ENCODE data around the gene CAMK2D.
"Not testable (repeated sequence)": the region's sequence is repeated elsewhere in the genome, so short reads cannot be mapped to it uniquely, and the experiment has no call there.

The CAMK2D gene

GRCh38 chr4:113732967-113733527 lies 28.5 kb downstream of the CAMK2D start:
- no peaks in the 10 kb centered on the region for H3K9me3 ChIP-seq (ENCODE audit: insufficient read depth, low read depth, low read length)
- peaks cover 6% of the 10 kb centered on the region; the same call in 1 of the 2 replicates for H3K4me1 ChIP-seq (ENCODE audit: insufficient read depth, low read length)
- H3K9ac ChIP-seq (ENCODE audit: low read depth, low read length): no peak overlapping the region
- H3K4me3 ChIP-seq (ENCODE audit: low read length): no peak overlapping the region
- H3K27ac ChIP-seq (ENCODE audit: low read depth, low read length): no peak overlapping the region
- no peaks in the 10 kb centered on the region for H3K27me3 ChIP-seq (ENCODE audit: insufficient read depth, low read length)
- no peaks in the 10 kb centered on the region for H3K36me3 ChIP-seq (ENCODE audit: insufficient read depth, low read length)
- WGBS: 93% methylated on average over 1 of the region's 1 CpG

GRCh38 chr4:113730467-113731216 lies 30.9 kb downstream of the CAMK2D start:
- Histone ChIP-seq H3K9ac (ENCODE audit: low read depth, low read length) (no peak overlapping the region), H3K27ac (ENCODE audit: low read depth, low read length) (no peak overlapping the region), H3K4me3 (ENCODE audit: low read length) (no peak overlapping the region), H3K36me3 (ENCODE audit: insufficient read depth, low read length) (no peaks in the 10 kb centered on the region), H3K27me3 (ENCODE audit: insufficient read depth, low read length) (no peaks in the 10 kb centered on the region), H3K4me1 (ENCODE audit: insufficient read depth, low read length) (no peaks in the 10 kb centered on the region), H3K9me3 (ENCODE audit: insufficient read depth, low read depth, low read length) (no peaks in the 10 kb centered on the region)
- 92% methylated on average over 2 of the region's 2 CpGs for WGBS

GRCh38 chr4:113727802-113728201 lies 33.7 kb downstream of the CAMK2D start:
- WGBS: 81% methylated on average over 1 of the region's 1 CpG
- H3K9ac ChIP-seq (ENCODE audit: low read depth, low read length): no peak overlapping the region

GRCh38 chr4:113725963-113726362 lies 35.6 kb downstream of the CAMK2D start:
- Histone ChIP-seq H3K9me3 (ENCODE audit: insufficient read depth, low read depth, low read length) (no peaks in the 10 kb centered on the region), H3K4me3 (ENCODE audit: low read length) (no peak overlapping the region), H3K36me3 (ENCODE audit: insufficient read depth, low read length) (no peaks in the 10 kb centered on the region), H3K4me1 (ENCODE audit: insufficient read depth, low read length) (no peaks in the 10 kb centered on the region), H3K27me3 (ENCODE audit: insufficient read depth, low read length) (no peaks in the 10 kb centered on the region), H3K9ac (ENCODE audit: low read depth, low read length) (no peak overlapping the region), H3K27ac (ENCODE audit: low read depth, low read length) (no peak overlapping the region)
- 78% methylated on average over 1 of the region's 1 CpG for WGBS

More at GRCh38 chr4:113727802-113728201, 33.7 kb downstream of the CAMK2D start:
- Histone ChIP-seq H3K27me3 (ENCODE audit: insufficient read depth, low read length) (no peaks in the 10 kb centered on the region), H3K36me3 (ENCODE audit: insufficient read depth, low read length) (no peaks in the 10 kb centered on the region), H3K4me1 (ENCODE audit: insufficient read depth, low read length) (no peaks in the 10 kb centered on the region), H3K27ac (ENCODE audit: low read depth, low read length) (no peak overlapping the region), H3K4me3 (ENCODE audit: low read length) (no peak overlapping the region), H3K9me3 (ENCODE audit: insufficient read depth, low read depth, low read length) (no peaks in the 10 kb centered on the region)

GRCh38 chr4:113718252-113718651 lies 43.3 kb downstream of the CAMK2D start:
- no peaks in the 10 kb centered on the region for H3K9me3 ChIP-seq (ENCODE audit: insufficient read depth, low read depth, low read length)
- WGBS: no CpG with 5 or more reads among the region's 1 CpG
- no peak overlapping the region for H3K4me3 ChIP-seq (ENCODE audit: low read length)
- no peak overlapping the region for H3K9ac ChIP-seq (ENCODE audit: low read depth, low read length)
- no peak overlapping the region for H3K27ac ChIP-seq (ENCODE audit: low read depth, low read length)
- H3K4me1 ChIP-seq (ENCODE audit: insufficient read depth, low read length): no peaks in the 10 kb centered on the region
- no peaks in the 10 kb centered on the region for H3K27me3 ChIP-seq (ENCODE audit: insufficient read depth, low read length)
- no peaks in the 10 kb centered on the region for H3K36me3 ChIP-seq (ENCODE audit: insufficient read depth, low read length)

- WGBS: 80% methylated on average over 1 of the region's 1 CpG
- no peaks in the 10 kb centered on the region for H3K27me3 ChIP-seq (ENCODE audit: insufficient read depth, low read length)
- no peaks in the 10 kb centered on the region for H3K36me3 ChIP-seq (ENCODE audit: insufficient read depth, low read length)
- no peak overlapping the region for H3K4me3 ChIP-seq (ENCODE audit: low read length)
- no peaks in the 10 kb centered on the region for H3K9me3 ChIP-seq (ENCODE audit: insufficient read depth, low read depth, low read length)
- no peak overlapping the region for H3K27ac ChIP-seq (ENCODE audit: low read depth, low read length)
- no peaks in the 10 kb centered on the region for H3K4me1 ChIP-seq (ENCODE audit: insufficient read depth, low read length)
- no peak overlapping the region for H3K9ac ChIP-seq (ENCODE audit: low read depth, low read length)
Measured at GRCh38 chr4:113711883-113712662, 49.5 kb downstream of the CAMK2D start.

GRCh38 chr4:113708250-113708649 lies 53.3 kb downstream of the CAMK2D start:
- 96% methylated on average over 1 of the region's 1 CpG for WGBS

GRCh38 chr4:113707048-113707447 lies 54.5 kb downstream of the CAMK2D start:
- 94% methylated on average over 2 of the region's 2 CpGs for WGBS
- H3K4me3 ChIP-seq (ENCODE audit: low read length): no peak overlapping the region
- H3K9ac ChIP-seq (ENCODE audit: low read depth, low read length): no peak overlapping the region
- 0 out of 2 replicates have a peak, but pooled peaks cover 7% of the 10 kb centered on the region for H3K4me1 ChIP-seq (ENCODE audit: insufficient read depth, low read length)
- no peaks in the 10 kb centered on the region for H3K36me3 ChIP-seq (ENCODE audit: insufficient read depth, low read length)
- no peaks in the 10 kb centered on the region for H3K9me3 ChIP-seq (ENCODE audit: insufficient read depth, low read depth, low read length)
- H3K27me3 ChIP-seq (ENCODE audit: insufficient read depth, low read length): no peaks in the 10 kb centered on the region
- no peak overlapping the region for H3K27ac ChIP-seq (ENCODE audit: low read depth, low read length)

More at GRCh38 chr4:113708250-113708649, 53.3 kb downstream of the CAMK2D start:
- Histone ChIP-seq H3K27ac (ENCODE audit: low read depth, low read length) (no peak overlapping the region), H3K4me3 (ENCODE audit: low read length) (no peak overlapping the region), H3K36me3 (ENCODE audit: insufficient read depth, low read length) (no peaks in the 10 kb centered on the region), H3K27me3 (ENCODE audit: insufficient read depth, low read length) (no peaks in the 10 kb centered on the region), H3K4me1 (ENCODE audit: insufficient read depth, low read length) (0 out of 2 replicates have a peak, but pooled peaks cover 7% of the 10 kb centered on the region), H3K9ac (ENCODE audit: low read depth, low read length) (no peak overlapping the region), H3K9me3 (ENCODE audit: insufficient read depth, low read depth, low read length) (no peaks in the 10 kb centered on the region)

GRCh38 chr4:113705097-113705496 lies 56.4 kb downstream of the CAMK2D start:
- H3K27me3 ChIP-seq (ENCODE audit: insufficient read depth, low read length); H3K9ac ChIP-seq (ENCODE audit: low read depth, low read length); H3K27ac ChIP-seq (ENCODE audit: low read depth, low read length); H3K9me3 ChIP-seq (ENCODE audit: insufficient read depth, low read depth, low read length); H3K4me3 ChIP-seq (ENCODE audit: low read length); H3K4me1 ChIP-seq (ENCODE audit: insufficient read depth, low read length); H3K36me3 ChIP-seq (ENCODE audit: insufficient read depth, low read length): not testable (repeated sequence)
- WGBS: 95% methylated on average over 6 of the region's 6 CpGs

GRCh38 chr4:113702596-113702995 lies 58.9 kb downstream of the CAMK2D start:
- not testable (repeated sequence) for H3K9ac ChIP-seq (ENCODE audit: low read depth, low read length); H3K4me1 ChIP-seq (ENCODE audit: insufficient read depth, low read length); H3K36me3 ChIP-seq (ENCODE audit: insufficient read depth, low read length); H3K4me3 ChIP-seq (ENCODE audit: low read length); H3K27ac ChIP-seq (ENCODE audit: low read depth, low read length); H3K27me3 ChIP-seq (ENCODE audit: insufficient read depth, low read length); H3K9me3 ChIP-seq (ENCODE audit: insufficient read depth, low read depth, low read length)
- WGBS: 86% methylated on average over 2 of the region's 3 CpGs

- no peak overlapping the region for H3K27ac ChIP-seq (ENCODE audit: low read depth, low read length)
- H3K9ac ChIP-seq (ENCODE audit: low read depth, low read length): no peak overlapping the region
- no peaks in the 10 kb centered on the region for H3K27me3 ChIP-seq (ENCODE audit: insufficient read depth, low read length)
- no peaks in the 10 kb centered on the region for H3K36me3 ChIP-seq (ENCODE audit: insufficient read depth, low read length)
- no peak overlapping the region for H3K4me3 ChIP-seq (ENCODE audit: low read length)
- H3K4me1 ChIP-seq (ENCODE audit: insufficient read depth, low read length): 0 out of 2 replicates have a peak, but pooled peaks cover 7% of the 10 kb centered on the region
- WGBS: 79% methylated on average over 1 of the region's 1 CpG
- no peaks in the 10 kb centered on the region for H3K9me3 ChIP-seq (ENCODE audit: insufficient read depth, low read depth, low read length)
Measured at GRCh38 chr4:113701169-113701568, 60.4 kb downstream of the CAMK2D start.
